ENCODE measurements around the gene CHRNB2. TPM values are rescaled to one million over a fixed set of nuclear protein-coding genes. Genes with fewer than 3 reads are reported as not detected.

Gene CHRNB2
- total RNA-seq, 1 experiment from 2014 or later, result 1.8 TPM

- Histone ChIP-seq H4K91ac (ENCODE audit: insufficient read length, low read depth, low read length) (no peak overlapping the region), H2BK12ac (ENCODE audit: insufficient read length, low read depth, low read length) (no peak overlapping the region), H4K8ac (replicated peaks; ENCODE audit: insufficient read length, low read depth, low read length) (no peak overlapping the region), H3K9ac (ENCODE audit: extremely low read depth, insufficient read length, low read length) (no peak overlapping the region), H3K56ac (ENCODE audit: insufficient read length, low read depth, low read length) (no peak overlapping the region), H3K18ac (ENCODE audit: insufficient read length, low read depth, low read length) (no peak overlapping the region), H3K23me2 (ENCODE audit: insufficient read length, low read depth, low read length, poor library complexity, severe bottlenecking) (no peaks in the 10 kb centered on the region), H4K5ac (ENCODE audit: insufficient read length, low read depth, low read length) (no peak overlapping the region), H3T11ph (ENCODE audit: low read length) (no peak overlapping the region), H3K27ac (ENCODE audit: insufficient read length, low read depth, low read length) (no peak overlapping the region), H3K4me1 (ENCODE audit: insufficient read depth, low read length) (no peaks in the 10 kb centered on the region), H3K23ac (ENCODE audit: insufficient read length, low read depth, low read length) (no peak overlapping the region), H2BK20ac (ENCODE audit: low read depth, low read length, poor library complexity, severe bottlenecking) (no peak overlapping the region), H2BK5ac (ENCODE audit: insufficient read length, low read length) (no peak overlapping the region), H2BK120ac (ENCODE audit: low read depth, low read length, poor library complexity, severe bottlenecking) (no peak overlapping the region), H3K79me2 (ENCODE audit: insufficient read depth, low read length) (no peaks in the 10 kb centered on the region), H2AFZ (ENCODE audit: low read length) (no peak overlapping the region), H2BK15ac (ENCODE audit: low read depth, low read length) (no peak overlapping the region), H3K4ac (ENCODE audit: low read depth, low read length) (no peak overlapping the region), H2AK5ac (ENCODE audit: insufficient read length, low read length) (no peak overlapping the region), H3K27me3 (ENCODE audit: insufficient read depth, low read length) (no peaks in the 10 kb centered on the region), H3K9me3 (ENCODE audit: control insufficient read depth, low read depth, low read length) (no peaks in the 10 kb centered on the region), H3K4me2 (ENCODE audit: insufficient read depth, insufficient read length, low read length) (no peak overlapping the region), H3K14ac (ENCODE audit: insufficient read depth, low read length) (no peak overlapping the region), H4K20me1 (ENCODE audit: control insufficient read depth, insufficient read depth, insufficient read length) (peaks cover 3% of the 10 kb centered on the region), H3K79me1 (ENCODE audit: insufficient read depth, low read depth, low read length, poor library complexity, severe bottlenecking) (no peaks in the 10 kb centered on the region)
- DNase-seq, result no peak
- TF ChIP-seq CTCF (conservative IDR thresholded peaks at IDR 0.05), result no peak
- no peak overlapping the region for H3K4me3 Mint-ChIP-seq
- peaks cover 67 to 99% (median 95%) of the 10 kb centered on the region in 3 experiments; a peak in 6 of 7 replicates for H3K36me3 Mint-ChIP-seq (ENCODE audit: insufficient read depth in 1 of 3, low read depth in 3 of 3)
- no CpG with 5 or more reads among the region's 6 CpGs for WGBS (ENCODE audit: extremely low coverage, insufficient read length, low lambda C conversion rate)
- H3K27me3 Mint-ChIP-seq (ENCODE audit: low read depth), result no peaks in the 10 kb centered on the region; the same call in 1 of the 2 replicates
- H3K4me1 Mint-ChIP-seq, result no peaks in the 10 kb centered on the region
- H3K27ac Mint-ChIP-seq, result no peak overlapping the region
- no peaks in the 10 kb centered on the region for H3K9me3 Mint-ChIP-seq
Observed at GRCh38 chr1:154586641-154587040, 19.1 kb downstream of the CHRNB2 start.
